Measurements from ENCODE around the gene BCL2A1. TPM values are rescaled to one million over a fixed set of nuclear protein-coding genes. Genes with fewer than 3 reads are reported as not detected.
"Not testable (repeated sequence)": the region's sequence is repeated elsewhere in the genome, so short reads cannot be mapped to it uniquely, and the experiment has no call there.

The BCL2A1 gene
- total RNA-seq, 2 experiments from 2014 or later = 2.2 to 2.3 TPM

- Histone ChIP-seq H3K36me3 (ENCODE audit: insufficient read depth, low read length) (peaks cover 98% of the 10 kb centered on the region), H3K4me3 (ENCODE audit: low read depth, low read length, poor library complexity, severe bottlenecking) (no peak overlapping the region), H3K4me1 (ENCODE audit: insufficient read depth, low read length, poor library complexity, severe bottlenecking) (no peaks in the 10 kb centered on the region), H3K9me3 (ENCODE audit: low read length) (peaks cover 79% of the 10 kb centered on the region), H3K9me2 (ENCODE audit: insufficient read depth, low read length) (no peaks in the 10 kb centered on the region), H2AFZ (ENCODE audit: low read length) (no peak overlapping the region), H3K79me2 (ENCODE audit: insufficient read depth, low read depth, low read length) (peaks cover 15% of the 10 kb centered on the region), H3K4me2 (ENCODE audit: low read length) (no peak overlapping the region), H4K20me1 (ENCODE audit: insufficient read depth, low read length) (no peaks in the 10 kb centered on the region), H3K27ac (ENCODE audit: low read depth, low read length, poor library complexity, severe bottlenecking) (no peak overlapping the region)
- intact Hi-C loops (cut with micrococcal nuclease; ENCODE audit: unreplicated experiment) = no loop called here
- POLR2A ChIA-PET = interaction anchor here (1.2 kb wide), 1 partner anchor 62 kb away, joined by 3 read pairs; no protein-coding TSS in a partner anchor
- no TSS peak for BruUV-seq (replicated peaks)
- no peak for DNase-seq (ENCODE audit: low spot score)
- TF ChIP-seq CTCF (conservative IDR thresholded peaks at IDR 0.05; ENCODE audit: low read length) (no peak), EZH2phosphoT487 (IDR thresholded peaks at IDR 0.05; ENCODE audit: borderline replicate concordance, low read depth, low read length) (no peak)
- CTCF ChIA-PET (ENCODE audit: unreplicated experiment) = no interaction called here
Observed at GRCh38 chr15:79916502-79917132, 54.4 kb downstream of the BCL2A1 start.

GRCh38 chr15:79915776-79916501 is 55.1 kb downstream of the BCL2A1 start:
- H2AFZ ChIP-seq (ENCODE audit: low read length); H3K4me1 ChIP-seq (ENCODE audit: insufficient read depth, low read length, poor library complexity, severe bottlenecking); H3K79me2 ChIP-seq (ENCODE audit: insufficient read depth, low read depth, low read length); H3K4me3 ChIP-seq (ENCODE audit: low read depth, low read length, poor library complexity, severe bottlenecking); H4K20me1 ChIP-seq (ENCODE audit: insufficient read depth, low read length); intact Hi-C loops (cut with micrococcal nuclease; ENCODE audit: unreplicated experiment); H3K27ac ChIP-seq (ENCODE audit: low read depth, low read length, poor library complexity, severe bottlenecking); H3K9me2 ChIP-seq (ENCODE audit: insufficient read depth, low read length); CTCF ChIA-PET (ENCODE audit: unreplicated experiment); H3K4me2 ChIP-seq (ENCODE audit: low read length); POLR2A ChIA-PET; BruUV-seq (replicated peaks): not testable (repeated sequence)
- Histone ChIP-seq H3K9me3 (ENCODE audit: low read length) (peaks cover 78% of the 10 kb centered on the region), H3K36me3 (ENCODE audit: insufficient read depth, low read length) (peaks cover 98% of the 10 kb centered on the region)
- DNase-seq (ENCODE audit: low spot score) = peak; percentile 43

- no peaks in the 10 kb centered on the region for H4K20me1 ChIP-seq (ENCODE audit: insufficient read depth, low read length)
- ChIA-PET POLR2A (interaction anchor here (0.6 kb wide), 1 partner anchor 121 kb away, joined by 3 read pairs; no protein-coding TSS in a partner anchor), CTCF (ENCODE audit: unreplicated experiment) (no interaction called here)
- no peak overlapping the region for H3K4me3 ChIP-seq (ENCODE audit: low read depth, low read length, poor library complexity, severe bottlenecking)
- no peaks in the 10 kb centered on the region for H3K79me2 ChIP-seq (ENCODE audit: insufficient read depth, low read depth, low read length)
- H2AFZ ChIP-seq (ENCODE audit: low read length) = no peak overlapping the region
- H3K4me2 ChIP-seq (ENCODE audit: low read length) = no peak overlapping the region
- peaks cover 81% of the 10 kb centered on the region for H3K9me3 ChIP-seq (ENCODE audit: low read length)
- intact Hi-C loops (cut with micrococcal nuclease; ENCODE audit: unreplicated experiment) = no loop called here
- BruUV-seq (replicated peaks) = no TSS peak
- TF ChIP-seq CTCF (conservative IDR thresholded peaks at IDR 0.05; ENCODE audit: low read length) = no peak
- TF ChIP-seq EZH2phosphoT487 (IDR thresholded peaks at IDR 0.05; ENCODE audit: borderline replicate concordance, low read depth, low read length) = no peak
- DNase-seq (ENCODE audit: low spot score) = no peak
- peaks cover 9% of the 10 kb centered on the region for H3K4me1 ChIP-seq (ENCODE audit: insufficient read depth, low read length, poor library complexity, severe bottlenecking)
- H3K36me3 ChIP-seq (ENCODE audit: insufficient read depth, low read length) = peaks cover 95% of the 10 kb centered on the region
- no peaks in the 10 kb centered on the region for H3K9me2 ChIP-seq (ENCODE audit: insufficient read depth, low read length)
- H3K27ac ChIP-seq (ENCODE audit: low read depth, low read length, poor library complexity, severe bottlenecking) = no peak overlapping the region
Observed at GRCh38 chr15:79914728-79915127, 56.3 kb downstream of the BCL2A1 start.

Other genes with a start within 250 kb of the BCL2A1 start
- gene MTHFS, start 74.2 kb downstream of the BCL2A1 start, total RNA-seq (2014; rRNA removed; shearing (Covaris generic)) = 12.4 and 16.4 TPM in 2 replicates
- gene MTHFS, start 74.2 kb downstream of the BCL2A1 start, total RNA-seq (2022) = 26.5 and 32.3 TPM in 2 replicates
- 111 and 122 TPM in 2 replicates for gene ZFAND6, start 88.5 kb upstream of the BCL2A1 start, total RNA-seq (2014; rRNA removed; shearing (Covaris generic))
- gene ZFAND6, start 88.5 kb upstream of the BCL2A1 start, total RNA-seq (2022) = 86.2 and 97.8 TPM in 2 replicates
- 9.4 and 11.9 TPM in 2 replicates for gene FAH, start 181.8 kb upstream of the BCL2A1 start, total RNA-seq (2014; rRNA removed; shearing (Covaris generic))
- gene FAH, start 181.8 kb upstream of the BCL2A1 start, total RNA-seq (2022) = 15.3 and 18.4 TPM in 2 replicates